ENCODE data around the gene FIBP. TPM values are rescaled to one million over a fixed set of nuclear protein-coding genes. Genes with fewer than 3 reads are reported as not detected.

Gene FIBP
- total RNA-seq, 1 donor = 129 TPM

- H3K4me2 ChIP-seq (ENCODE audit: insufficient read depth, low read length) = peak overlapping the region; percentile 81
- peaks cover 46% of the 10 kb centered on the region for H4K20me1 ChIP-seq (ENCODE audit: insufficient read depth, low read length)
- TF ChIP-seq CTCF (IDR thresholded peaks at IDR 0.05; ENCODE audit: extremely low read depth, low read depth, low read length) = no peak
- peak; percentile 69 for DNase-seq (ENCODE audit: insufficient read length, low spot score, missing footprints)
- peaks cover 53% of the 10 kb centered on the region for H3K36me3 ChIP-seq (ENCODE audit: insufficient read depth, low read length)
- peak overlapping the region; percentile 95 for H3K4me3 ChIP-seq (ENCODE audit: insufficient read depth, low read length)
- H3K4me1 ChIP-seq (ENCODE audit: insufficient read depth, low read length) = peaks cover 71% of the 10 kb centered on the region
- no peaks in the 10 kb centered on the region for H3K9me3 ChIP-seq (ENCODE audit: low read depth, low read length)
- peaks cover 80% of the 10 kb centered on the region for H3K79me2 ChIP-seq (ENCODE audit: insufficient read depth, low read length)
- H3K27me3 ChIP-seq (ENCODE audit: insufficient read depth, low read length) = no peaks in the 10 kb centered on the region
- H2AFZ ChIP-seq (ENCODE audit: low read length) = no peak overlapping the region
- peak overlapping the region; percentile 86 for H3K27ac ChIP-seq (ENCODE audit: low read depth, low read length)
Measured at GRCh38 chr11:65897020-65897471, 8.8 kb upstream of the FIBP start.

DNA sequence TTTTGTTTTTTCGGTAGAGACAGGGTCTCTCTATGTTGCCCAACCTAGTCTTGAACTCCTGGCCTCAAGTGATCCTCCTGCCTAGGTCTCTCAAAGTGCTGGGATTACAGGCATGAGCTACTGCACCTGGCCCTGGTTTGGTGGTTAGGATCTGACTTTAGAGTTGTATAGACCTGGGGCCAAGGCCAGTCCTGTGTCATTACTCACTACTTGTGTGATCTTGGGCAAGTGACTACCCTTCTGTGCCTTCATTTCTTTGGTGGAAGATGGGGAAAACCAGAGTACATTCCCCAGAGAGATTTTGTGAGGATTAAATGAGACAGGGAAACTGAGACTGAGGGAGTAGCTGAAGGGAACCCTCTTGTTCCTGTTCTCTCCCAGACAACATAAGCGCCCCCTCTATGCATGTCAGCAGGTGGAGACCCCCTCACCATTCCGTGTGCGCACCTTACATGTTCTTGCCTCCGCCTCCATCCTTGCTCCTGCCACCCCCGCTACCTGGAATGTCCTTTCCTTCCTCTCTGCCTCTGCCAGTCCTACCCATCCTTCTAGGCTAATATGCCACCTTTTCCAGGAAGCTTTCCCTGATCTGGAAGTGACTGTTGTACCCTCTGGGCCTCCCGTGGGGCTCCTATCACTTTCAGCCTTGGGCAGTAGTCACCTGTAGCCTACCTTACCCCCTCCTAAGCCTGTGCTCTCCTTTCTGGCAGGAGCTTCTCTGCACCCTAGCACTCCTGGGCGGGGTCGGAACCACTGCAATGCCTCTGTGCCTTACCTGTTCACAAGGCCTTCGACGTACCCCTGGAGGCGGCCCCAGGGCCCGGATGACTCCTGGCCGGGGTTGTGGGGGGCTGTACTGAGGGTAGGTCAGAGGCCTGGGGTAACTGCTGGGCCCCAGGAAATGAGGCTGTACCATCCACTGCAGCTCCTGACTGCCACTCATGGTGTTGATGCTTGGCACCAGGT is 8.0 kb upstream of the FIBP start:
- Histone ChIP-seq H3K4me3 (ENCODE audit: insufficient read depth, low read length) (peak overlapping the region; percentile 95), H4K20me1 (ENCODE audit: insufficient read depth, low read length) (peaks cover 53% of the 10 kb centered on the region), H3K36me3 (ENCODE audit: insufficient read depth, low read length) (peaks cover 58% of the 10 kb centered on the region), H3K79me2 (ENCODE audit: insufficient read depth, low read length) (peaks cover 86% of the 10 kb centered on the region), H3K9me3 (ENCODE audit: low read depth, low read length) (no peaks in the 10 kb centered on the region), H2AFZ (ENCODE audit: low read length) (no peak overlapping the region), H3K4me2 (ENCODE audit: insufficient read depth, low read length) (peak overlapping the region; percentile 81), H3K4me1 (ENCODE audit: insufficient read depth, low read length) (peaks cover 74% of the 10 kb centered on the region), H3K27me3 (ENCODE audit: insufficient read depth, low read length) (no peaks in the 10 kb centered on the region), H3K27ac (ENCODE audit: low read depth, low read length) (peak overlapping the region; percentile 86)
- DNase-seq (ENCODE audit: insufficient read length, low spot score, missing footprints) = peak; percentile 87
- no peak for TF ChIP-seq CTCF (IDR thresholded peaks at IDR 0.05; ENCODE audit: extremely low read depth, low read depth, low read length)

DNA sequence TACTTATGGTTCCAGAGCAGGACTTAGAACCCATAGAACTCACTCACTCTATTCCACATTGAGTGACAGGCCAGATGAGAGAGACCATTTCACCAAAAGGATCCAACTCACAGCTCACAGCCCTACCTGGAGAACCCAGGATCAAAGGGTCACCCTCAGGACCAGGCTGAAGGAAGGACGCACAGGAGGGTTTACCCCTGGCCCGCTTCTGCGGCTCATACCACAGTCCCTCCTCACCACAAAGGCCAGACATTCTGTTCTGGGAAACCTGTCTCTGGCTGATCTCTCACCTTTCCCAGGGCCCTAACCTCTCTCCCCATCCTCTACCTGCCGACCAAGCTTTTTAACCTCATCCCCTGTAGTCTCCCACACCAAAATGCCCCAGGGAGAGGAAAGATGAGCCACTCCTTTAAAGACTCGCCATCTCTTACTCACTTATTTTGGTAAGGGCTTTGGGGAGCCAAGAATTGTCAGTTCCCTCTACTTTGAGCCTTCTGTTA is 7.3 kb upstream of the FIBP start:
- Histone ChIP-seq H4K20me1 (ENCODE audit: insufficient read depth, low read length) (peaks cover 60% of the 10 kb centered on the region), H3K4me1 (ENCODE audit: insufficient read depth, low read length) (peaks cover 71% of the 10 kb centered on the region)

More for the DNA sequence above, 7.3 kb upstream of the FIBP start:
- Histone ChIP-seq H3K9me3 (ENCODE audit: low read depth, low read length) (no peaks in the 10 kb centered on the region), H3K79me2 (ENCODE audit: insufficient read depth, low read length) (peaks cover 88% of the 10 kb centered on the region), H3K4me3 (ENCODE audit: insufficient read depth, low read length) (no peak overlapping the region), H3K27ac (ENCODE audit: low read depth, low read length) (peak overlapping the region; percentile 86), H3K36me3 (ENCODE audit: insufficient read depth, low read length) (peaks cover 58% of the 10 kb centered on the region), H2AFZ (ENCODE audit: low read length) (no peak overlapping the region), H3K27me3 (ENCODE audit: insufficient read depth, low read length) (no peaks in the 10 kb centered on the region), H3K4me2 (ENCODE audit: insufficient read depth, low read length) (peak overlapping the region; percentile 81)
- DNase-seq (ENCODE audit: insufficient read length, low spot score, missing footprints) = peak; percentile 90
- no peak for TF ChIP-seq CTCF (IDR thresholded peaks at IDR 0.05; ENCODE audit: extremely low read depth, low read depth, low read length)
